GM12878 (cell line): ENCODE results near the gene BNIP1.

Source experiments
- DPF2 ChIP-seq: fragments of 450-650 bp; IDR thresholded peaks from 2 replicates; pipeline ENCODE4 v1.6.1; 2017; ENCODE audit warnings: mild to moderate bottlenecking
- RBBP5 ChIP-seq: fragments of 200-600 bp; sonication (generic); conservative IDR thresholded peaks from 2 replicates; pipeline ENCODE4 v1.6.1; 2016
- TBL1XR1 ChIP-seq: IDR thresholded peaks from 2 replicates; pipeline ENCODE4 v1.6.1; 2012; ENCODE audit warnings: low read depth, low read length, improper control_type of control experiment
- TCF12 ChIP-seq: IDR thresholded peaks from 2 replicates; pipeline ENCODE4 v1.6.1; 2011; ENCODE audit warnings: low read depth, mild to moderate bottlenecking, low read length
- YY1 ChIP-seq: IDR thresholded peaks from 2 replicates; pipeline ENCODE4 v1.6.1; 2011; ENCODE audit warnings: low read depth, mild to moderate bottlenecking, low read length
- TF ChIP-seq, protein P1 (sequence below), 3 experiments: IDR thresholded peaks in 2 of 3; conservative IDR thresholded peaks in 1 of 3; 2 replicates each; pipeline ENCODE4 v1.5.1; 2011; ENCODE audit warnings: low read depth in 3 of 3, low read length in 3 of 3, mild to moderate bottlenecking in 3 of 3, control low read depth in 2 of 3, moderate library complexity in 2 of 3, inconsistent platforms in 1 of 3, mixed read lengths in 1 of 3; ENCODE audit not compliant: control insufficient read depth in 2 of 3, insufficient read depth in 1 of 3; ENCODE audit errors: extremely low read depth in 1 of 3

DNA sequence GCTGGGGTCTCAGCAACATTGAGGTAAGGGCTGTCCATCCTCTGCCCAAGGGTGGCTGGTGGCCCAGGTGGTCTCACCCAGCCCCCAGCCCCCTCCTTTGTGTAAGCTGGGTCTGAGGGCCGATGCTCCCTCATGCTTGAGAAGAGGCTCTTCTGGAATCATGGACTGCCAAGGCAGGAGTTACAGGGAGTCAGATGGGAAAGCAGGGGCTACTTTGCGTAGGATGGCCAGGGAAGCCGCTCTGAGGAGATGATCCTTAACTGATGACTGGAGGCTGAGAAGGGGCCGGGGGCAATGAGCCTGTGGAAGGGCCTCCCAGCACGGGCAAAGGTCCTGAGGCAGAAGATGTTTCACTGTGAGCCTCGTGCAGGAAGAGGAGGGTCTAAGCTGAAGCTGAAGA, 67.0 kb downstream of the BNIP1 start:
- no peak for TF ChIP-seq RBBP5
- TF ChIP-seq YY1 = no peak
- no peak for TF ChIP-seq TBL1XR1
- TF ChIP-seq, protein P1, sequence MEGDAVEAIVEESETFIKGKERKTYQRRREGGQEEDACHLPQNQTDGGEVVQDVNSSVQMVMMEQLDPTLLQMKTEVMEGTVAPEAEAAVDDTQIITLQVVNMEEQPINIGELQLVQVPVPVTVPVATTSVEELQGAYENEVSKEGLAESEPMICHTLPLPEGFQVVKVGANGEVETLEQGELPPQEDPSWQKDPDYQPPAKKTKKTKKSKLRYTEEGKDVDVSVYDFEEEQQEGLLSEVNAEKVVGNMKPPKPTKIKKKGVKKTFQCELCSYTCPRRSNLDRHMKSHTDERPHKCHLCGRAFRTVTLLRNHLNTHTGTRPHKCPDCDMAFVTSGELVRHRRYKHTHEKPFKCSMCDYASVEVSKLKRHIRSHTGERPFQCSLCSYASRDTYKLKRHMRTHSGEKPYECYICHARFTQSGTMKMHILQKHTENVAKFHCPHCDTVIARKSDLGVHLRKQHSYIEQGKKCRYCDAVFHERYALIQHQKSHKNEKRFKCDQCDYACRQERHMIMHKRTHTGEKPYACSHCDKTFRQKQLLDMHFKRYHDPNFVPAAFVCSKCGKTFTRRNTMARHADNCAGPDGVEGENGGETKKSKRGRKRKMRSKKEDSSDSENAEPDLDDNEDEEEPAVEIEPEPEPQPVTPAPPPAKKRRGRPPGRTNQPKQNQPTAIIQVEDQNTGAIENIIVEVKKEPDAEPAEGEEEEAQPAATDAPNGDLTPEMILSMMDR (IDR thresholded peaks at IDR 0.05 in 2 of 3, conservative IDR thresholded peaks at IDR 0.05 in 1 of 3; ENCODE audit: control insufficient read depth in 2 of 3, extremely low read depth in 1 of 3, insufficient read depth in 1 of 3, low read depth in 3 of 3, low read length in 3 of 3) = no peak
- TF ChIP-seq DPF2 = no peak
- no peak for TF ChIP-seq TCF12
